Measurements from ENCODE around the gene KLHDC7A.

KLHDC7A gene

DNA sequence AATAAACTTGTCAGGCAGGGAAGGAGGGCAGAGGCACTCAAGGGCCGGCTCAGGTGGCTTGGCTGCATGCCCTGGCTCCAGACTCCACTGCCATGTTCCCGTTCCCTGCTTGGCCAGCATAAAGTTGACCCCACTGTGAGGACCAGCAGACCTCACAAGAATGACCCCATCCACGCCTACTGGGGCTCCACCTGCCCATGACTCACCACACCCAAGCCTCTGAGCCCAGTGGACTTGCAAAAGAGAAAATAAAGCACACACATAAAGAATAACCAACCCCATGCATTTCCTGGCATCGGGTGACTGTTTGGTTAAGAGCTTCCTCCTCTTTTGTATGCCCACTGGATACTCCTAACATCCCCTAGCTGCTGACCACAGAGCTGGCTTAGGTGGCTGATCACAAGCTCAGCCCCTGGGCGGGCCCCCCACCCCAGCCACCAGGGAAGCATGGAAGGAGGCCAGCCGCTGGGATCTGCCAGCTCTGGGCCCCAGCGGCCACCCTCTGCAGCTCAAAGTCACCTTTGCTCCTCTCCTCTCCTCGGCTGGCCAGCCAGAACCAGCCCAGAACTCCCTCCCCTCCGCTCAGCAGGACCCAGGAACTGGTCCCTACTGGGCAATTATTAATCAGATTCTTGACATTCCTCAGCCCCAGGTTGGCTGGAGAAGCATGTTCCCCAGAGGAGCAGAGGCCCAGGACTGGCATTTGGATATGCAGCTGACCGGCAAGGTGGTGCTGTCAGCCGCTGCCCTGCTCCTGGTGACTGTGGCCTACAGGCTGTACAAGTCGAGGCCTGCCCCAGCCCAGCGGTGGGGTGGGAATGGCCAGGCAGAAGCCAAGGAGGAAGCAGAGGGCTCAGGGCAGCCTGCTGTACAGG is at the start of gene KLHDC7A:
KLHDC7A (plus strand) TSS at position 616 of the 875 bp plus-strand sequence; CDS start at position 668, 52 bp downstream.
- TF ChIP-seq, protein P1, sequence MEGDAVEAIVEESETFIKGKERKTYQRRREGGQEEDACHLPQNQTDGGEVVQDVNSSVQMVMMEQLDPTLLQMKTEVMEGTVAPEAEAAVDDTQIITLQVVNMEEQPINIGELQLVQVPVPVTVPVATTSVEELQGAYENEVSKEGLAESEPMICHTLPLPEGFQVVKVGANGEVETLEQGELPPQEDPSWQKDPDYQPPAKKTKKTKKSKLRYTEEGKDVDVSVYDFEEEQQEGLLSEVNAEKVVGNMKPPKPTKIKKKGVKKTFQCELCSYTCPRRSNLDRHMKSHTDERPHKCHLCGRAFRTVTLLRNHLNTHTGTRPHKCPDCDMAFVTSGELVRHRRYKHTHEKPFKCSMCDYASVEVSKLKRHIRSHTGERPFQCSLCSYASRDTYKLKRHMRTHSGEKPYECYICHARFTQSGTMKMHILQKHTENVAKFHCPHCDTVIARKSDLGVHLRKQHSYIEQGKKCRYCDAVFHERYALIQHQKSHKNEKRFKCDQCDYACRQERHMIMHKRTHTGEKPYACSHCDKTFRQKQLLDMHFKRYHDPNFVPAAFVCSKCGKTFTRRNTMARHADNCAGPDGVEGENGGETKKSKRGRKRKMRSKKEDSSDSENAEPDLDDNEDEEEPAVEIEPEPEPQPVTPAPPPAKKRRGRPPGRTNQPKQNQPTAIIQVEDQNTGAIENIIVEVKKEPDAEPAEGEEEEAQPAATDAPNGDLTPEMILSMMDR (IDR thresholded peaks at IDR 0.05; ENCODE audit: low read depth, low read length): no peak
- H3K4me3 ChIP-seq (ENCODE audit: low read depth, low read length): no peak within 1 kb of the TSS
- no peak for DNase-seq (ENCODE audit: low read depth, low spot score)
- in situ Hi-C loops (cut with HindIII; ENCODE audit: low sequenced_read_pairs): no loop called here

DNA sequence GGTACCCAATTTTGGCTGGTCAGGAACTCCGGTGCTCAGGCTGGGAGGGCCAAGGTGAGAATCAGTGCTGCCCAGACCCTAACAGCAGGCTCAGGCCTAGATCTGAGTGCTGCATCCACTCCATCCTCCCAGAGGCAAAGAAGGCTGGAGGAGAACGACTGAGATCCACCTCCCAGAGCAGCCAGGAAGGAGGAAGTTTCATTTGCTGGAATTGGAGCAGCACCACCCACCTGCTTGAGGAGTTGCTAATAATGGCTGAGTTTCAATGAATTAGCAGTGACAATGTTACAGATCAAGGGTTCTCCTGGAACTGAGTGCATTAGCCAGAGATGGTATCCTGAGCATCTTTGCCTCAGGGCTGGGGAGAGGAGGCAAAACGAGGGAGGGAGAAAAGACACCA is 46.7 kb upstream of the KLHDC7A start:
- in situ Hi-C loops (cut with HindIII; ENCODE audit: low sequenced_read_pairs): no loop called here
- H3K4me3 ChIP-seq (ENCODE audit: low read depth, low read length): no peak overlapping the region
- no peak for DNase-seq (ENCODE audit: low read depth, low spot score)
- TF ChIP-seq, protein P1 (IDR thresholded peaks at IDR 0.05; ENCODE audit: low read depth, low read length): no peak

DNA sequence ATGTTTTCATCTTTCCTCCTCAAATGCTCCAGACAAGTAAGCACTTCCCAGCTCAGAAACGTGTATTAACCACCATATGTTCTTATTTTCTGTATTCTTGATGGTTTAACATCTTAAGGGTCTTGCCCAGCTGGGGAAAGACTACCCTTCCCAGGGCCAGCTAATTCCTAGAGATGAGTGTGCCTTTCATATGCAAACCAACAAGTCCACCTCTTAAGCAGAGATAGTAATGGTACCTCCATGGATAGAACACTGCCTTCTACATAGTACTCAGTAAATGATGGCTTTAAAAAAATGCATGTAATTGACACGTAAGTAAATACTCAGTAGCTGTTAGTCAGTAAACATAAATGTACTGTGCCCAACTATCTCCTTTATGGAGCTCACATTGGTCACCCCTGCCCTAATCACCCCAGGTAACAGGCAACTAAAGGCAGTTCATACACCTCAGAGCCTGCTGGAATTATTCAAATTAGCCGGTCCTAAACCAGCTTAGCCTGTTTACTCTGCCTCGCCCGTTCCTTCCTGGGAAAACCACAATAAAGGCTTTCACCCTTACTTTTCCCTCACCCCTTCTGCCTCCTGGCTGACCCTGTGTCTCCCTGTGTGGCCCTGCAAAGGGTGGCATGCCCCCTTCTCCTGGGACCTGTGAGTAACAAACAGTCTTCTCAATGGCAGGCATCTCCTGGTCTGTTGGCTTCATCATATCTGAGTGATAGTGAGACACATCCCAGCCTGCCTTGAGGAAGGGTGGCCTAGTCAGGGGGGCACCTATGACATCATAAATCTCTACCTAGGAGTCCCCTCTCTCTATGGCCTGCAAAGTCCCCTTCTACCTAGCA is 40.1 kb upstream of the KLHDC7A start:
- no peak for DNase-seq (ENCODE audit: low read depth, low spot score)
- in situ Hi-C loops (cut with HindIII; ENCODE audit: low sequenced_read_pairs): no loop called here
- no peak overlapping the region for H3K4me3 ChIP-seq (ENCODE audit: low read depth, low read length)
- TF ChIP-seq, protein P1 (IDR thresholded peaks at IDR 0.05; ENCODE audit: low read depth, low read length): no peak

DNA sequence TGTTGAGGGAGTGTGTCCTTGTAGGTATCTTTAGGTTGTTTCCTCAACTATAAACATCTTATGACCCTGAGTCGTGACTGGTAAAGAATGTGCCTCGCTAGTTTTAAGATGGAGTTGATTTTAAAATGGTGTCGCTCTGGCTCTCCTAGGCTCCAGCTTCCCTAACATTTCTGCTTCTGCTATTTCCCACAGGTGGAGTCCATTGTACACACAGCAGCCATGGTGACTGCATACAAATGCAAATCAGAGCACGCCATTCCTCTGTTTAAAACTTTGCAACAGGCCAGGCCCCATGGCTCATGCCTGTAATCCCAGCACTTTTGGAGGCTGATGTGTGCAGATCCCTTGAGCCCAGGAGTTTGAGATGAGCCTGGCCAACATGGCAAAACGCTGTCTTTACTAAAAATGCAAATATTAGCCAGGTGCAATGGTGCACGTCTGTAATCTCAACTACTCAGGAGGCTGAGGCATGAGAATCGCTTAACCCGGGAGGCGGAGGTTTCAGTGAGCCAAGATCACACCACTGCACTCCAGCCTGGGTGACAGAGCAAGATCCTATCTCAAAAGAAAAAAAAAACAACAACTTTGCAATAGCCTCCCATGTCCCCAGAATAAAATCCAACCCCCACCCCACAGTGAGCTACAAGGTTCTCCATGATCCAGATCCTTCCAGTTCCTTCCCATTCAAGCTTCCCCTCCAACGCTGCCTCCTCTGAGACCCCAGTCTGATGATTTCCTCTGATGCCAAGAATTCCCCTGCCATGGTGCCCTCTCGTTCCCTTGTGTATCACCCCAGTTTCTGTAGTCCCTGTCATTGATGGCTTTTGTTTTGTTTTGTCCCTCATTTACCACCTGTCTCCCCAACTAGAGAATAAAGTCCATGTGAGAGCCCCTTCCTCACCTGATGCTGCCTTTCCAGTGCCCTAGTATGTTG is 36.9 kb upstream of the KLHDC7A start:
- TF ChIP-seq, protein P1 (IDR thresholded peaks at IDR 0.05; ENCODE audit: low read depth, low read length): no peak
- no peak for DNase-seq (ENCODE audit: low read depth, low spot score)
- no peak overlapping the region for H3K4me3 ChIP-seq (ENCODE audit: low read depth, low read length)
- in situ Hi-C loops (cut with HindIII; ENCODE audit: low sequenced_read_pairs): no loop called here

DNA sequence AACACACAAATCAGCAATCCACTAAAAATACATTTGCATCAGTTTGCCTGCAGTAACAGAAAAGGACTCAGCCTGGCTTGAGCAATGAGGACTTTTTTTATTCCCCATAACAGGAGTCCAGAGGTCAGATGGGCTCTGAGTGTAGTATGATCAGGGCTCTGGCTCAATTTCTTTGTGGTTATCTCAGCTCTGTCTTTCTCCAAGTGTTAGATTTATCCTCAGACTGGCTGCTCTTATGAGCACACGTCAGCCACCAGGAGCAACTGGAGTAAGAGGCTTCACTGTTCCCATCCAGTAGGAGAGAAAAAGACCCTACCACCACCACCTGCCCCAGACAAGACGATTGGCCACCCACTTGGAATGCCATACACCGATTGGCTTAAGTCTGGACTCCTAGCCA is 36.2 kb upstream of the KLHDC7A start:
- no peak for DNase-seq (ENCODE audit: low read depth, low spot score)
- no peak overlapping the region for H3K4me3 ChIP-seq (ENCODE audit: low read depth, low read length)
- TF ChIP-seq, protein P1 (IDR thresholded peaks at IDR 0.05; ENCODE audit: low read depth, low read length): no peak
- in situ Hi-C loops (cut with HindIII; ENCODE audit: low sequenced_read_pairs): no loop called here

DNA sequence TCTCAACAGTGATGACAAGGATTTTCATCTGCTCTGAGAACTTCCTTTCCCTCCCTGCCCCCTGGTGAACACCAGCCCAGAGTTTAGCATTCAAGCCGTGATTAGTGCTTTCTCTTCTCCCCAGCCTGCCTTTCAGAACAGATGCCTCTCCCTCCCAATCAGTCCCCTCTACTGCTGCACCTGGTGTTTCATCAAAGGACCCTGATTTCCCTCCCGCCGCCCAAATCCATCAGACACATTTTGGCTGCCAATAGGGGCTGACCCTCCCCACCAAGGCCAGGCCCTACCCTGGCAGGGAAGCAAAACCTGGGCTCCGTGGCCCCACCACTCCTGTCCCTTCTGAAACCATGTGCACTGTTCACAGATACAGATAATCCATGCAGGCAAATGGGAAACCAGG is 34.0 kb upstream of the KLHDC7A start:
- in situ Hi-C loops (cut with HindIII; ENCODE audit: low sequenced_read_pairs): no loop called here
- no peak for DNase-seq (ENCODE audit: low read depth, low spot score)
- no peak overlapping the region for H3K4me3 ChIP-seq (ENCODE audit: low read depth, low read length)
- TF ChIP-seq, protein P1 (IDR thresholded peaks at IDR 0.05; ENCODE audit: low read depth, low read length): no peak

Data from astrocyte of the spinal cord (primary cell).